B cell (primary cell): ENCODE results near the gene SAMD10. TPM values are rescaled to one million over a fixed set of nuclear protein-coding genes. Genes with fewer than 3 reads are reported as not detected.

Experiments
- ATAC-seq: fragments of 200-7000 bp; cut with Tn5 transposase; one replicate; pipeline ENCODE4 v1.10.0; 2021; ENCODE audit warnings: low read depth, mild to moderate bottlenecking, moderate number of reproducible peaks, moderate library complexity
- CTCF ChIA-PET: fragments of 350-600 bp; sonication (Branson Sonifier 250); formaldehyde crosslinking; loops from one replicate; lab custom pipeline; 2021; ENCODE audit warnings: antibody characterized with exemption, inconsistent platforms; lab: Charles Lee
- POLR2A ChIA-PET: fragments of 350-600 bp; sonication (Branson Sonifier 250); formaldehyde crosslinking; loops from one replicate; lab custom pipeline; 2021; ENCODE audit warnings: antibody characterized with exemption; lab: Charles Lee
- DNase-seq: peaks from one replicate; pipeline ENCODE4 v3.0.0; 2013
- H2AFZ ChIP-seq: 2 replicates; pipeline ENCODE4 v1.6.1; 2012; ENCODE audit warnings: mild to moderate bottlenecking, low read depth, low read length; ENCODE audit not compliant: insufficient read depth, poor library complexity, severe bottlenecking
- H3K27ac ChIP-seq, 2 donors: 1 replicate in 1 of 2; 2 replicates in 1 of 2; pipeline ENCODE4 v1.5.1; 2012 to 2013; ENCODE audit warnings: low read length in 2 of 2, mild to moderate bottlenecking in 2 of 2, moderate library complexity in 1 of 2
- H3K27me3 ChIP-seq, 4 experiments: fragments of 200-600 bp in 1 of 4; sonication (generic) in 1 of 4; replicated peaks in 1 of 4; 1 replicate in 2 of 4; 2 replicates in 2 of 4; pipeline versions ENCODE4 v1.6.1 to v1.7.0; 2013 to 2016; ENCODE audit warnings: low read length in 3 of 4, mild to moderate bottlenecking in 2 of 4, mixed read lengths in 1 of 4, moderate library complexity in 1 of 4; ENCODE audit not compliant: insufficient read depth in 4 of 4, control insufficient read depth in 3 of 4; ENCODE audit errors: control extremely low read depth in 1 of 4
- H3K36me3 ChIP-seq, 2 experiments: replicated peaks in 1 of 2; 1 replicate in 1 of 2; 2 replicates in 1 of 2; pipeline versions ENCODE4 v1.6.1 to v1.7.1; 2013; ENCODE audit warnings: low read length in 1 of 2; ENCODE audit not compliant: insufficient read depth in 2 of 2, control insufficient read depth in 1 of 2; ENCODE audit errors: control extremely low read depth in 1 of 2, extremely low read depth in 1 of 2
- H3K4me1 ChIP-seq, 2 donors: fragments of 200-600 bp in 1 of 2; sonication (generic) in 1 of 2; 1 replicate in 1 of 2; 2 replicates in 1 of 2; pipeline versions ENCODE4 v1.5.1 to v1.6.1; 2013 to 2017; ENCODE audit warnings: low read length in 2 of 2; ENCODE audit not compliant: control insufficient read depth in 2 of 2, insufficient read depth in 2 of 2
- H3K4me2 ChIP-seq: replicated peaks from 2 replicates; pipeline ENCODE3; 2012; ENCODE audit warnings: mild to moderate bottlenecking, low read depth, low read length; ENCODE audit not compliant: poor library complexity, severe bottlenecking
- H3K4me3 ChIP-seq, 5 experiments: fragments of 200-600 bp in 1 of 5; sonication (generic) in 1 of 5; 1 replicate in 3 of 5; 2 replicates in 2 of 5; pipeline versions ENCODE4 v1.5.1 to v1.7.0; 2011 to 2016; ENCODE audit warnings: low read length in 4 of 5, mild to moderate bottlenecking in 4 of 5, low read depth in 2 of 5, control low read depth in 1 of 5, moderate library complexity in 1 of 5; ENCODE audit not compliant: insufficient read depth in 1 of 5; ENCODE audit errors: control extremely low read depth in 1 of 5, extremely low read depth in 1 of 5
- H3K79me2 ChIP-seq: fragments of 200-600 bp; sonication (generic); one replicate; pipeline ENCODE4 v1.6.0; 2016; ENCODE audit warnings: low read length; ENCODE audit not compliant: control insufficient read depth, insufficient read depth
- H3K9ac ChIP-seq: fragments of 200-600 bp; sonication (generic); 2 replicates; pipeline ENCODE4 v1.6.1; 2017; ENCODE audit warnings: mild to moderate bottlenecking, low read length, moderate library complexity
- H3K9me3 ChIP-seq, 3 donors: one replicate each; pipeline versions ENCODE4 v1.6.1 to v1.7.1; 2013; ENCODE audit warnings: low read length in 2 of 3; ENCODE audit not compliant: control insufficient read depth in 2 of 3, insufficient read depth in 1 of 3; ENCODE audit errors: control extremely low read depth in 1 of 3
- H4K20me1 ChIP-seq: 2 replicates; pipeline ENCODE4 v1.6.0; 2012; ENCODE audit warnings: mild to moderate bottlenecking, low read length; ENCODE audit not compliant: insufficient read depth, control insufficient read depth, poor library complexity, severe bottlenecking
- H3K27ac Mint-ChIP-seq: one replicate; pipeline ENCODE4 v1.8.0; 2021; ENCODE audit warnings: mixed read lengths
- H3K27me3 Mint-ChIP-seq: one replicate; pipeline ENCODE4 v1.8.0; 2021; ENCODE audit warnings: mixed read lengths
- H3K4me1 Mint-ChIP-seq: one replicate; pipeline ENCODE4 v1.8.0; 2021; ENCODE audit warnings: mixed read lengths
- H3K4me3 Mint-ChIP-seq: one replicate; pipeline ENCODE4 v1.8.0; 2021; ENCODE audit warnings: mixed read lengths
- H3K9me3 Mint-ChIP-seq: one replicate; pipeline ENCODE4 v1.8.0; 2022; ENCODE audit warnings: mixed read lengths; ENCODE audit not compliant: insufficient read depth
- EZH2 ChIP-seq: IDR thresholded peaks from 2 replicates; pipeline ENCODE4 v1.6.1; 2012; ENCODE audit warnings: borderline replicate concordance, low read depth, mild to moderate bottlenecking, moderate library complexity, low read length; ENCODE audit not compliant: insufficient read depth, poor library complexity, severe bottlenecking
- WGBS: methylation state at CpG from one replicate; pipeline ENCODE4 v1.1.5; 2013; ENCODE audit warnings: missing lambda C conversion rate; ENCODE audit not compliant: insufficient coverage; 5-methylcytosine and 5-hydroxymethylcytosine counted together
- intact Hi-C: fragments of 100-400 bp; cut with micrococcal nuclease; formaldehyde crosslinking; loops from one replicate; pipeline ENCODE4 v1.10.0; 2022
- polyA plus RNA-seq: library from polyadenylated mRNA; depleted of rRNA; stranded (reverse); fragments of >200 nt; gene quantifications from 2 replicates; pipeline ENCODE4 v1.2.3, GENCODE V29; 2012
- total RNA-seq, 2 donors: library from RNA; stranded (reverse); fragments of 120-200 nt in 1 of 2; gene quantifications; 1 replicate in 1 of 2; 2 replicates in 1 of 2; pipeline versions ENCODE4 v1.2.3 to v1.2.4, GENCODE V29; 2013 to 2022
- TF ChIP-seq, protein P1 (sequence below): fragments of 200-600 bp; IDR thresholded peaks from one replicate; pipeline ENCODE4 v1.8.0; 2022; ENCODE audit warnings: antibody characterized with exemption, mild to moderate bottlenecking

Gene SAMD10
- total and polyA plus RNA-seq, 2 donors (not counting 1 experiment from before 2014, with no cell fraction given): 12.7 to 34.2 TPM

DNA sequence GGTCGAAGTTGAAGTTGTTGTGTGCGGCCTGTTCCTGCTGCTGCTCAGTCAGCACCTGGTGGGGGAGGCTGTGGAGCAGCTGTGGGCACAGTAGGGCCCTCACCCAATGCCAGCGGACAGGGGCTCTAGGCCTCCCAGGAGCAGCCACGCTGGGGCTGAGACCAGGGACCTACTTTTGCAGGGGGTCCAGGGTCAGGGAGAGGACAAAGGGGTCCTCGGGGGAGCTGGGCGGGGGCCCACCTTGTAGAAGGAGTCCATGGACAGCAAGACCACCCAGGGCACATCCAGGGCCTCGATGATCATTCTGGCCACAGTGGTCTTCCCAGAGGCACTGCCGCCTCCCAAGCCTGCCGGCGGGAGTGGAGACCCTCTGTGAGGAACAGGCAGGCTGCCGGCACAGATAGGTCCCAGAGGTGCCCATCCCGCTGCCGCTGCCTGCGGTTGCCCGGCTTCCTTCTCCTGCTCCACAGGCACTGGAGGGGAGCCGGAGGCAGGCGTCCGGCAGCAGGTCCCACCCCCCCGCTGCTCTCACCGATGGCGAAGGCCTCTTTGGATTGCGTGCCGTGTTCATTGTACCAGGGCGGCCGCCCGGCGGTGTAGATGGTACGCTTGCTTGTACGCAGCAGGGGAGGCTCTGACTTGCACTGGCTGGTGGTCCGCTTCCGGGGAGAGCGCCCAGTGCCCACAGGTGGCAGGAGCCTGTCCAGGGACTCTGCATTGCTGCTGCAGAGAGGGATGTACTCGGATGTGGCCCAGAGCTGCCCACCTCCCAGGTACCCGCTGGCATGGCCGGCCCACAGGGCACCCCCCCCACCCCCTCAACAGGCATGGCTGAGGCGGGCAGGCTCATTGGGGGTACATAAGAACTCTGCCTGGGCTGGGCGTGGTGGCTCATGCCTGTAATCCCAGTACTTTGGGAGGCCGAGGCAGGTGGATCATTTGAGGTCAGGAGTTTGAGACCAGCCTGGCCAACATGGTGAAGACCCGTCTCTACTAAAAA, 33.2 kb downstream of the SAMD10 start:
- DNase-seq (no peak), ATAC-seq (no peak)
- ChIA-PET CTCF (interaction anchor here (0.6 kb wide), 1 partner anchor 9 kb away, joined by 3 read pairs; no protein-coding TSS in a partner anchor), POLR2A (interaction anchor here (0.7 kb wide), 1 partner anchor 8 kb away, joined by 3 read pairs; no protein-coding TSS in a partner anchor)
- no peaks in the 10 kb centered on the region for H3K27me3 Mint-ChIP-seq
- Histone ChIP-seq H3K27ac (no peak overlapping the region), H3K4me1 (peaks cover 50 to 57% of the 10 kb centered on the region in 2 donors), H3K9me3 (peaks cover 0 to 14% (median 0%) of the 10 kb centered on the region in 3 donors), H3K27me3 (no peaks in the 10 kb centered on the region), H3K36me3 (peaks cover 0 to 39% of the 10 kb centered on the region in 2 experiments), H3K79me2 (peaks cover 89% of the 10 kb centered on the region), H3K4me3 (no peak overlapping the region), H4K20me1 (peaks cover 97% of the 10 kb centered on the region), H3K9ac (no peak overlapping the region), H2AFZ (no peak overlapping the region), H3K4me2 (no peak overlapping the region)
- peaks cover 51% of the 10 kb centered on the region for H3K4me1 Mint-ChIP-seq
- intact Hi-C loops: no loop called here
- no peaks in the 10 kb centered on the region for H3K9me3 Mint-ChIP-seq
- TF ChIP-seq EZH2: no peak
- TF ChIP-seq, protein P1, sequence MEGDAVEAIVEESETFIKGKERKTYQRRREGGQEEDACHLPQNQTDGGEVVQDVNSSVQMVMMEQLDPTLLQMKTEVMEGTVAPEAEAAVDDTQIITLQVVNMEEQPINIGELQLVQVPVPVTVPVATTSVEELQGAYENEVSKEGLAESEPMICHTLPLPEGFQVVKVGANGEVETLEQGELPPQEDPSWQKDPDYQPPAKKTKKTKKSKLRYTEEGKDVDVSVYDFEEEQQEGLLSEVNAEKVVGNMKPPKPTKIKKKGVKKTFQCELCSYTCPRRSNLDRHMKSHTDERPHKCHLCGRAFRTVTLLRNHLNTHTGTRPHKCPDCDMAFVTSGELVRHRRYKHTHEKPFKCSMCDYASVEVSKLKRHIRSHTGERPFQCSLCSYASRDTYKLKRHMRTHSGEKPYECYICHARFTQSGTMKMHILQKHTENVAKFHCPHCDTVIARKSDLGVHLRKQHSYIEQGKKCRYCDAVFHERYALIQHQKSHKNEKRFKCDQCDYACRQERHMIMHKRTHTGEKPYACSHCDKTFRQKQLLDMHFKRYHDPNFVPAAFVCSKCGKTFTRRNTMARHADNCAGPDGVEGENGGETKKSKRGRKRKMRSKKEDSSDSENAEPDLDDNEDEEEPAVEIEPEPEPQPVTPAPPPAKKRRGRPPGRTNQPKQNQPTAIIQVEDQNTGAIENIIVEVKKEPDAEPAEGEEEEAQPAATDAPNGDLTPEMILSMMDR: no peak
- H3K27ac Mint-ChIP-seq: no peak overlapping the region
- H3K4me3 Mint-ChIP-seq: no peak overlapping the region
- WGBS: 97% methylated on average over 32 of the region's 39 CpGs
